Activated CD8-positive, alpha-beta T cell treated with anti-CD3 and anti-CD28 coated beads for 36 hours (primary cell): ENCODE results near the gene SVIL. TPM values are rescaled to one million over a fixed set of nuclear protein-coding genes. Genes with fewer than 3 reads are reported as not detected.
"Not testable (repeated sequence)": the region's sequence is repeated elsewhere in the genome, so short reads cannot be mapped to it uniquely, and the experiment has no call there.

ENCODE experiments used
- ATAC-seq: fragments of 200-7000 bp; cut with Tn5 transposase; one replicate; pipeline ENCODE4 v1.10.0; 2021; ENCODE audit warnings: mild to moderate bottlenecking, moderate library complexity
- CTCF ChIA-PET: fragments of 350-600 bp; sonication (Branson Sonifier 250); formaldehyde crosslinking; loops from one replicate; lab custom pipeline; 2021; ENCODE audit warnings: antibody characterized with exemption; lab: Charles Lee
- POLR2A ChIA-PET: fragments of 350-600 bp; sonication (Branson Sonifier 250); formaldehyde crosslinking; loops from one replicate; lab custom pipeline; 2021; ENCODE audit warnings: antibody characterized with exemption; lab: Charles Lee
- DNase-seq: peaks from one replicate; pipeline ENCODE4 v3.0.0-alpha.2; 2020
- H3K27ac Mint-ChIP-seq: one replicate; pipeline ENCODE4 v1.8.0; 2021; ENCODE audit warnings: mild to moderate bottlenecking, mixed read lengths
- H3K27me3 Mint-ChIP-seq: one replicate; pipeline ENCODE4 v1.8.0; 2021; ENCODE audit warnings: mixed read lengths
- H3K36me3 Mint-ChIP-seq: one replicate; pipeline ENCODE4 v1.8.0; 2021; ENCODE audit warnings: low read depth, mixed read lengths
- H3K4me1 Mint-ChIP-seq: one replicate; pipeline ENCODE4 v1.8.0; 2021; ENCODE audit warnings: low read depth, mixed read lengths
- H3K4me3 Mint-ChIP-seq: one replicate; pipeline ENCODE4 v1.8.0; 2021; ENCODE audit warnings: mild to moderate bottlenecking, moderate library complexity, mixed read lengths
- H3K9me3 Mint-ChIP-seq: one replicate; pipeline ENCODE4 v1.8.0; 2021; ENCODE audit warnings: mixed read lengths
- intact Hi-C: fragments of 100-400 bp; cut with micrococcal nuclease; formaldehyde crosslinking; loops from one replicate; pipeline ENCODE4 v1.10.0; 2022
- total RNA-seq, 2 experiments: library from RNA; stranded (reverse); gene quantifications; one replicate each; pipeline ENCODE4 v1.2.3, GENCODE V29; 2021
- TF ChIP-seq, protein P1 (sequence below): fragments of 200-600 bp; IDR thresholded peaks from one replicate; pipeline ENCODE4 v1.8.0; 2022; ENCODE audit warnings: antibody characterized with exemption, mild to moderate bottlenecking

The SVIL gene
- total RNA-seq, 2 experiments from 2014 or later, result 7.9 to 8.9 TPM

DNA sequence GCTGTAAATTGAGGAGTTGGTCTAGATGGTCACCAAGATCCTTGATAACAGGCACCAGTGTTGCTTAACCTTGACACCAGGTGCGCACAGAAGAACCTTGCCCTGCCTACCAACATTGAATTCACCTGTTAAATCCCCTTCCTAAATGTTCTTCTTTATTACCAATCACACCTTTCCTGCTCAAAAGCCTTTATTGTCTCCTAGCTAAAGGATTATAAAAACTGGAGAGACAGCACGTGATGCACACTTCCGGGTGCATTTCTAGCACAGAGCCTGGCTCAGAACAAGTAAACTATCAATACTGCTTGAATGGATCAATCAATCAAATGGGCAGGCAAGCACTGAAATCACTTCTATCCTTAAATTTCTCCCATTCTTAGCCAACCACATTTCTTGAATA is 56.3 kb downstream of the SVIL start:
- Mint-ChIP-seq H3K9me3 (no peaks in the 10 kb centered on the region), H3K27me3 (no peaks in the 10 kb centered on the region), H3K4me3 (no peak overlapping the region), H3K36me3 (no peaks in the 10 kb centered on the region), H3K27ac (no peak overlapping the region), H3K4me1 (peaks cover 13% of the 10 kb centered on the region)
- DNase-seq, result no peak
- ATAC-seq, result no peak
- CTCF ChIA-PET, result interaction anchor here (1.0 to 2.2 kb wide), 3 partner anchors 9 to 65 kb away, joined by 3 to 4 read pairs (median 3); no protein-coding TSS in a partner anchor
- TF ChIP-seq, protein P1, sequence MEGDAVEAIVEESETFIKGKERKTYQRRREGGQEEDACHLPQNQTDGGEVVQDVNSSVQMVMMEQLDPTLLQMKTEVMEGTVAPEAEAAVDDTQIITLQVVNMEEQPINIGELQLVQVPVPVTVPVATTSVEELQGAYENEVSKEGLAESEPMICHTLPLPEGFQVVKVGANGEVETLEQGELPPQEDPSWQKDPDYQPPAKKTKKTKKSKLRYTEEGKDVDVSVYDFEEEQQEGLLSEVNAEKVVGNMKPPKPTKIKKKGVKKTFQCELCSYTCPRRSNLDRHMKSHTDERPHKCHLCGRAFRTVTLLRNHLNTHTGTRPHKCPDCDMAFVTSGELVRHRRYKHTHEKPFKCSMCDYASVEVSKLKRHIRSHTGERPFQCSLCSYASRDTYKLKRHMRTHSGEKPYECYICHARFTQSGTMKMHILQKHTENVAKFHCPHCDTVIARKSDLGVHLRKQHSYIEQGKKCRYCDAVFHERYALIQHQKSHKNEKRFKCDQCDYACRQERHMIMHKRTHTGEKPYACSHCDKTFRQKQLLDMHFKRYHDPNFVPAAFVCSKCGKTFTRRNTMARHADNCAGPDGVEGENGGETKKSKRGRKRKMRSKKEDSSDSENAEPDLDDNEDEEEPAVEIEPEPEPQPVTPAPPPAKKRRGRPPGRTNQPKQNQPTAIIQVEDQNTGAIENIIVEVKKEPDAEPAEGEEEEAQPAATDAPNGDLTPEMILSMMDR, result no peak
- intact Hi-C loops, result no loop called here
- POLR2A ChIA-PET, result no interaction called here

DNA sequence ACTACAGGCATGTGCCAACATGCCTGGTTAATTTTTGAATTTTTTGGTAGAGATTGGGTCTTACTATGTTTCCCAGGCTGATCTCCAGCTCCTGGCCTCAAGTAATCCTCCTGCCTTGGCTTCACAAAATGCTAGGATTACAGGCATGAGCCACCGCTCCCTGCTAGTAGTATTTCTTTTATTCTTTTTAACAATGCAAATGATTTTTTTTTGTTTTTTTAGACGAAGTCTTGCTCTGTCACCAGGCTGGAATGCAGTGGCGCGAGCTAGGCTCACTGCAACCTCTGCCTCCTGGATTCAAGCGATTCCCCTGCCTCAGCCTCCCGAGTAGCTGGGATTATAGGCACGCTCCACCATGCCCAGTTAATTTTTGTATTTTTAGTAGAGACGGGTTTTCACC is 58.1 kb downstream of the SVIL start:
- CTCF ChIA-PET, result no interaction called here
- POLR2A ChIA-PET, result no interaction called here
- intact Hi-C loops, result no loop called here
- Mint-ChIP-seq H3K4me3 (no peak overlapping the region), H3K27ac (no peak overlapping the region), H3K36me3 (no peaks in the 10 kb centered on the region), H3K27me3 (no peaks in the 10 kb centered on the region), H3K4me1 (no peaks in the 10 kb centered on the region), H3K9me3 (no peaks in the 10 kb centered on the region)
- TF ChIP-seq, protein P1, result no peak
- no peak for DNase-seq
- no peak for ATAC-seq

- CTCF ChIA-PET, result no interaction called here
- Mint-ChIP-seq H3K27ac (no peak overlapping the region), H3K4me3 (no peak overlapping the region), H3K9me3 (no peaks in the 10 kb centered on the region), H3K4me1 (no peaks in the 10 kb centered on the region), H3K36me3 (no peaks in the 10 kb centered on the region), H3K27me3 (no peaks in the 10 kb centered on the region)
- intact Hi-C loops, result no loop called here
- no peak for ATAC-seq
- TF ChIP-seq, protein P1, result no peak
- POLR2A ChIA-PET, result no interaction called here
- no peak for DNase-seq
These were observed 59.7 kb downstream of the SVIL start for GRCh38 chr10:29575098-29575455.

DNA sequence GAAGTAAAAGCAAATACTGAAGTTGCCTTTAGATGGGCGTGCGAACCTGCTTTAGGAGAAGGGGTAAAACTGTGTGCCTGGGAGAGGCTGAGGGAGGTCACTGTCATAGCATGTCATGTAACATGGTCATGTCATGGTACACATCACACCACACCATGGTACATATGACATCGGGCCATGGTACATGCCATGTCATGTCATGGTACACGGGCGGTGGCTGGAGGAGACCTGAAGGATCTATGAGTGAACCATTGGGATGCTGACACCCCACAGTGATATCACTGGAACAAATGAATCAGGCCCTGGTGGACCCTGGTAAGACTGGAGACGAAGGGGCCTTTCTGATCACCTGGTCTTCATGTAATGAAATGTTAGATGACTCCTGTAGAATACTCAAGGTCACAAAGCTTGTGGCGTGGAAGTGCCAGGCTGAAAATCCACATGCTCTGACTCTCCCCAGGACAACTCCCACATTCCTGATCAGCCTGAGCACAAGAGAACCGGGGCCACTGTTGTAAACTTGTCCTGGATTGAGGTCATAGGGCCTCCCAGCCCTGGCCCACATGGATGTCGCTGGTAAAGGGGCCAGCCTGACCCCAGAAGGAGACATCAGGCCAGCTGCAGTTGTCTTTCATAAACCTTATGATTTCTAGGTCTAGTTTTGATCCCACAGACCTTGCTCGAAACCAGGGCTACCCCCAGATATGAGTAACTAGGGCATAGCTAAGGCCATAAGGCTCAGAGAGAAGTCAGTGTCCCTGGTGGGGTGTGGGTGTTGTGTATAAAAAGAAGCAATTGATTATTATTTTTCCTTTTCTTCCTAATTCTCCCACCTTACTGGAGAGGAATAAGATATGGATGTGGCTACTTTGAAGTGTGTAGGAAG is 60.3 kb downstream of the SVIL start:
- ATAC-seq, H3K9me3 Mint-ChIP-seq, H3K27ac Mint-ChIP-seq, CTCF ChIA-PET, POLR2A ChIA-PET, intact Hi-C loops, H3K4me1 Mint-ChIP-seq, H3K4me3 Mint-ChIP-seq, DNase-seq, H3K27me3 Mint-ChIP-seq, H3K36me3 Mint-ChIP-seq: not testable (repeated sequence)

GRCh38 chr10:29570248-29570647 is 64.5 kb downstream of the SVIL start:
- intact Hi-C loops, H3K27ac Mint-ChIP-seq, DNase-seq, H3K27me3 Mint-ChIP-seq, ATAC-seq, H3K4me1 Mint-ChIP-seq, POLR2A ChIA-PET, H3K4me3 Mint-ChIP-seq, H3K9me3 Mint-ChIP-seq, H3K36me3 Mint-ChIP-seq: not testable (repeated sequence)
- CTCF ChIA-PET, result interaction anchor here (0.6 to 1.5 kb wide), 3 partner anchors 8 to 21 kb away, joined by 3 read pairs; no protein-coding TSS in a partner anchor

DNA sequence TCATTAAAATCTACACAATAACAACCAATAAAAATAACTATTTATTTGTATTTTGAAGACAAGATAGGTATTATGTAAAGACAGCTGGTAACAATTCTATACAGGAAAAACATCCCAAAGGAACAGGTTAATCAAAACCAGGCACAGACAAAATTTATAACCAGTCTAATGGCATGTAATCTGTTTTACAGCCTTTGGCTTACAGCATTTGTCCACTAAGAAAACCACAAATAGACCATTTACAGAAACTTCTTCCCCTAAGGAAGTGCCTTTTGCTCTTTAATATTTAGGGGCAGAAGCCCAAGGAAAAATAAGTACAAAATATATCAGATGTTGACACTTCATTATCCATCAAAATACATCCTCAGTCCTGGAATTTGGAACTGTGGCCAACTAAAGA is 65.0 kb downstream of the SVIL start:
- POLR2A ChIA-PET, result no interaction called here
- Mint-ChIP-seq H3K27ac (no peak overlapping the region), H3K4me3 (no peak overlapping the region), H3K27me3 (no peaks in the 10 kb centered on the region), H3K36me3 (no peaks in the 10 kb centered on the region), H3K9me3 (no peaks in the 10 kb centered on the region), H3K4me1 (no peaks in the 10 kb centered on the region)
- CTCF ChIA-PET, result interaction anchor here (0.6 to 1.5 kb wide), 3 partner anchors 9 to 21 kb away, joined by 3 read pairs; no protein-coding TSS in a partner anchor
- intact Hi-C loops, result no loop called here
- DNase-seq (no peak), ATAC-seq (no peak)
- TF ChIP-seq, protein P1, result no peak
